Measurements from ENCODE around the gene HNRNPLL.

- TF ChIP-seq CTCF (IDR thresholded peaks at IDR 0.05; ENCODE audit: control extremely low read depth in 1 of 3, insufficient read depth in 1 of 3, low read depth in 1 of 3, low read length in 3 of 3) (no peak), POLR2A (IDR thresholded peaks at IDR 0.05; ENCODE audit: control extremely low read depth in 1 of 2, low read depth in 2 of 2, low read length in 2 of 2) (no peak), TCF12 (IDR thresholded peaks at IDR 0.05; ENCODE audit: low read depth, low read length) (no peak), POLR2AphosphoS5 (IDR thresholded peaks at IDR 0.05; ENCODE audit: low read depth, low read length) (no peak), EGR1 (IDR thresholded peaks at IDR 0.05; ENCODE audit: borderline replicate concordance, low read depth, low read length) (no peak), RXRA (IDR thresholded peaks at IDR 0.05; ENCODE audit: insufficient read depth, low read depth, low read length) (no peak), ASH2L (IDR thresholded peaks at IDR 0.05; ENCODE audit: low read length) (no peak), NRF1 (IDR thresholded peaks at IDR 0.05; ENCODE audit: low read depth, low read length) (no peak), MAX (IDR thresholded peaks at IDR 0.05) (no peak), MAFK (IDR thresholded peaks at IDR 0.05; ENCODE audit: low read depth, low read length) (no peak), EZH2 (IDR thresholded peaks at IDR 0.05; ENCODE audit: low read depth, low read length, severe bottlenecking) (no peak), CHD2 (IDR thresholded peaks at IDR 0.05; ENCODE audit: low read length) (no peak)
Measured at GRCh38 chr2:38583524-38583923, 19.2 kb downstream of the HNRNPLL start.

Measured in H1 (cell line).